ENCODE results near the gene DUSP5.
"Not testable (repeated sequence)": the region's sequence is repeated elsewhere in the genome, so short reads cannot be mapped to it uniquely, and the experiment has no call there.

GRCh38 chr10:110470541-110470940 lies 27.2 kb upstream of the DUSP5 start:
- TF ChIP-seq CTCF, POLR2A (IDR thresholded peaks at IDR 0.05): not testable (repeated sequence)

All from sigmoid colon (tissue), 3 donors.